Loucy (cell line): ENCODE data around the gene GTPBP4.

ENCODE experiments used
- CTCF ChIP-seq: fragments of 200-600 bp; sonication (generic); conservative IDR thresholded peaks from 2 replicates; pipeline ENCODE4 v1.5.1; 2014; ENCODE audit warnings: mild to moderate bottlenecking, antibody characterized with exemption, low read length
- EZH2phosphoT487 ChIP-seq: fragments of 200-600 bp; IDR thresholded peaks from 2 replicates; pipeline ENCODE4 v1.6.1; 2018; ENCODE audit warnings: antibody characterized with exemption, mild to moderate bottlenecking, moderate library complexity, borderline replicate concordance

GRCh38 chr10:1057106-1057657 lies 68.9 kb downstream of the GTPBP4 start:
- TF ChIP-seq CTCF (no peak), EZH2phosphoT487 (no peak)
